ENCODE results near the gene MED13L.

GRCh38 chr12:116308647-116309046 lies 31.2 kb upstream of the MED13L start:
- TF ChIP-seq CTCF (conservative IDR thresholded peaks at IDR 0.05; ENCODE audit: low read depth, low read length) (no peak), EZH2 (IDR thresholded peaks at IDR 0.05; ENCODE audit: borderline replicate concordance, low read depth, low read length, poor library complexity, severe bottlenecking) (no peak)

Data from A673 (cell line).